Measurements from ENCODE around the gene MRPL51.
"Not testable (repeated sequence)": the region's sequence is repeated elsewhere in the genome, so short reads cannot be mapped to it uniquely, and the experiment has no call there.

The MRPL51 gene

DNA sequence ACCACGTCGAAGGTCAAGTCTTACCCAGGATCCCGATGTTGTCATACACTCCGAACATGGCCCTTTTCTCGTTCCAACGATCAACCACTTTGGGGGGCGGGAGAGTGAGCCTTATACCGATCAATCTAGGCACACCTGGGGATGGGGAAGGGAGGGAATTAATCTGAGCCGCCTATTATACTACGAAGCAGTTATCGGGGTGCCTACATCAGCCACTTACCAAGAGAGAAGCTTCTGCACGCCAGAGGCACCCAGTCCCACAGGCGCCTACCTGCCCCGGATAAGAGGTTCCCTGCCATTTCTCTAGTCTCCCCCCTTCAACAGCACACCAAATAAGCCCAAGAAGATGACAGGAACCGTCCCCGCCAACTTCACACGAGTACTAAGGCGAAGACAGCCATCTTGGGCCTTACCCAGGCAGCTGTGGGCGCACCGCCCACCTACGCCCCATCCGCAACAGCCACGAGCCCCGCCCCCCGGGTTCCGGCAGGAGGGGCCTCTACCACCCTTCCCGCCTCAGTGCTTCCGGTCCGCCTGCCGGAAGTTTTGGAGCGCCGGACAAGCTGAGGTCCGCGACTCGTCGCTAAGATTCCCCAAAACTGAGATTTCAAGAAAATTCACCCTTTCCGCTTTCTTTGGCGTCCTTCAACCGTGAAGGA lies at the start of gene MRPL51:
MRPL51 (minus strand) TSS at position 425 of the 659 bp plus-strand sequence; CDS start at position 299, 126 bp downstream.
- Histone ChIP-seq H4K20me1 (no peaks in the 10 kb centered on the region), H3K36me3 (peaks cover 52% of the 10 kb centered on the region)

DNA sequence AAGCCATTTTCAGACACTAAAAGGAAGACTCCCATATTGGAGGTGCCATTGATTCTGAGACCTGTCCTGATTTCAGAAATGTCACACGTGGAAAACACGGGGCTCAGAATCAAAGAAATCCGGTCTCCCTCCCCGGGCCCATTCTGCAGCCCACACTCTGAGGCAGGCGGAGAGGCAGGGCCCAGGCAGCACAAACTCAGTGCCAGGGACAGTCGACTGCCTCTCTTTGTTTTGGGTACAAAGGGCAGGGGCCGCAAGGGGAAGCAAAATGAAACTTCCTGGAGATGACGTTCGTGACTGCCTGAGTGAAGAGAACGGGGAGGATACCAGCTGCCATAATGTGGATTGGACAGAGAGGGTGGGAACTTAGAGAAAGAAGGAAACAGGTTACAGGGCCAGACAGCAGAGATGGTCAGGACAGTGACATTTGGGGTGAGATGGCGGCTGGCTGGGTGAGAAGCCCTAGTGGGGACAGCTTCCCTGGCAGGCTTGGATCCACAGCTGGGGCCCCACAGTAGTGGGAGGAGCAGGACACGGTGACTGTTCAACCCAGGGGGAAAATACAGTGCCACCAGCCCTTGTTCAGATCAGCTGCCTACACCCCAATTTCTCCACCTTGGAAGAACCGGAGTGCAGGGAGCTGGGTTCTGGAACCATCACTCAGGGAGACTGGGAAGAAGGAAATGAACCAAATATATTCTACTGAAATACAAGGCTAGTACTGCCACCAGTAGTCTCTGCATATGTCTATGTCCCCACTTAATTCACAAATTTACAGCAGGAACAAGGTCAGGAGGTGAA lies 49.3 kb upstream of the MRPL51 start:
- Histone ChIP-seq H3K9me3 (no peaks in the 10 kb centered on the region), H3K27ac (peak overlapping the region; percentile 51; the same call in 1 of the 2 replicates), H3K27me3 (no peaks in the 10 kb centered on the region), H3K4me1 (peaks cover 57% of the 10 kb centered on the region), H4K20me1 (peaks cover 44% of the 10 kb centered on the region), H3K4me2 (peak overlapping the region; percentile 93; the same call in 1 of the 2 replicates), H3K4me3 (no peak overlapping the region), H3K9ac (0 out of 2 replicates have a peak overlapping the region, but pooled peaks have one; percentile 38), H3K36me3 (peaks cover 80% of the 10 kb centered on the region)
- TF ChIP-seq Cebpa-rat (IDR thresholded peaks at IDR 0.05), result no peak

More for the DNA sequence above, at the start of gene MRPL51:
- no peaks in the 10 kb centered on the region for H3K27me3 ChIP-seq
- H3K4me2 ChIP-seq, result peak within 1 kb of the TSS; percentile 89
- H3K4me3 ChIP-seq, result peak within 1 kb of the TSS; percentile 84
- H3K4me1 ChIP-seq, result peaks cover 43% of the 10 kb centered on the region
- peak within 1 kb of the TSS; percentile 93 for H3K9ac ChIP-seq
- no peak for TF ChIP-seq Cebpa-rat (IDR thresholded peaks at IDR 0.05)
- no peaks in the 10 kb centered on the region for H3K9me3 ChIP-seq
- peak within 1 kb of the TSS; percentile 97 for H3K27ac ChIP-seq

DNA sequence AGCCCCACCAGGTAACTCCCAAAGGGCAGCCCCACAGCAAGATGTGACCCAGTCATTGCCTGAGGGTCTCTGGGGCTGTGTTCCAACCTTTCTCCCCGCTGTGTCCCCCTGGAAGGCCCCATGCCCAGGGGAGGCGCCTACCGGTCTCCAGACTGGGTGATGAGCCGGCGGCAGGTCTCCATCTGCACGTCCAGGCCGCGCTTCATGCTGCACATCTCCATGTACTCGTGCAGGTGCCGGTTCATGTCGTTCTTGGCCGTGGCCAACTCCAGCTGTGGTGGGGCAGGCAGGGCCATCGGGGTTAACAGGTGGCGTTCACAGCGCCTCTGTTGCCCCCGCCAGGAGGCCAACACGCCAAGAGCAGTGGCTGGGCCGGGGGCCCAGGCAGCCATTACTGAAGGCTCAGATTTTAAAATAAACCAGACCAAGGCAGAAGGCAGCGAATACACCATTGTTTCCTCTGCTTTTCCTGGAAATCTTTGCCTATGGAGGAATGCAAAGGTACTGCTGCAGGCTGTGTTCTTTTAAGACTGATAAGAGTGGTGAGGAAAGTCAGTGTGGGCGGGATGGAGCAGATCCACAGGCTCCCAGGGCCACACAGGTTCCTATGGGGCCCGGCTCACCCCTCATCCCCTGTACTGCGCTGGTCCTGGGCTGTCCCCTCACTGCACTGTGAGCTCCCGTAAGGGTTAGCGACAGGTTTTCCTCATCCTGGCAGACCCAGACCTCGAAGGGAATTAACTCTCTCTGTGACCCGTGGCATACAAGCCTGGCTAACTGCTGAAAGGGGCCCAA lies 48.5 kb upstream of the MRPL51 start:
- H3K4me1 ChIP-seq, result peaks cover 65% of the 10 kb centered on the region
- H3K36me3 ChIP-seq, result peaks cover 80% of the 10 kb centered on the region
- peak overlapping the region; percentile 44 for H3K9ac ChIP-seq
- H3K9me3 ChIP-seq, result no peaks in the 10 kb centered on the region
- H3K4me2 ChIP-seq, result peak overlapping the region; percentile 93
- H3K4me3 ChIP-seq, result no peak overlapping the region
- no peak for TF ChIP-seq Cebpa-rat (IDR thresholded peaks at IDR 0.05)
- H4K20me1 ChIP-seq, result peaks cover 52% of the 10 kb centered on the region
- no peaks in the 10 kb centered on the region for H3K27me3 ChIP-seq
- peak overlapping the region; percentile 51 for H3K27ac ChIP-seq

DNA sequence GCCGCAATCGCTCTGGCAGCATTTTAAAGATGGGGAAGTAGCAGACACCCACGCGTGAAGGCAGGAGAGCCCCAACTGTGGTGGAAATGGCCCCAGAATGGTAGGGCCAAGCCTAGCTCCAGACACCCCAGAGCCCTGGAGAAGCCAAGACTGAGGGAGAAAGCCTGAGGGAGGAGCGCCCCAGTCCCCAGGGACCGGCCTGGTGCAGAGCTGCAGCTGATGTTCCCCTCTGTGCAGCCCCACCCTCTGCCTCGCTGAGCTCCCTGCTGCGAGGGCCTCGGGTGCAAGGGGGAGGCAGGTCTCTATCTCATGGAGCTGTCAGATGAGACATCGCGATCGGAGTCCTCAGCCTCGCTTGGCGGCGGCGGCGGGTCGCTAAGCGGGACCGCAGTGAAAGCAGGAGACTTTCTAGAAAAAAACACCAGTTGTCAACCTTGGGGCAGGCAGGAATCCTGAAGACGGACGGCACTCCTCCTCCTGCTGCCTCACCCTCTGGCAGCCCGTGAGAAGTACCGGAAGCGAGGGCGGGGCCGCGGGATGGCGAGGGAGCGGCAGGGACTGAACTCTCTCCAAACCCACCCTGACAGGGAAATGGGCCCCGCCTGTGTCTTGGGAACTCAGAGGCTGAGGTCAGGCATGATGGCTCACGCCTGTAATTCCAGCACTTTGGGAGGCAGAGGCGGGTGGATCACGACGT lies 47.3 kb upstream of the MRPL51 start:
- H3K27ac ChIP-seq, result peak overlapping the region; percentile 51; the same call in 1 of the 2 replicates
- no peak for TF ChIP-seq Cebpa-rat (IDR thresholded peaks at IDR 0.05)
- H3K4me2 ChIP-seq, result peak overlapping the region; percentile 93
- H3K9ac ChIP-seq, result peak overlapping the region; percentile 44
- H3K27me3 ChIP-seq, result no peaks in the 10 kb centered on the region
- peak overlapping the region; percentile 57 for H3K4me3 ChIP-seq
- peaks cover 80% of the 10 kb centered on the region for H3K36me3 ChIP-seq
- peaks cover 73% of the 10 kb centered on the region for H3K4me1 ChIP-seq
- no peaks in the 10 kb centered on the region for H3K9me3 ChIP-seq
- H4K20me1 ChIP-seq, result peaks cover 65% of the 10 kb centered on the region

DNA sequence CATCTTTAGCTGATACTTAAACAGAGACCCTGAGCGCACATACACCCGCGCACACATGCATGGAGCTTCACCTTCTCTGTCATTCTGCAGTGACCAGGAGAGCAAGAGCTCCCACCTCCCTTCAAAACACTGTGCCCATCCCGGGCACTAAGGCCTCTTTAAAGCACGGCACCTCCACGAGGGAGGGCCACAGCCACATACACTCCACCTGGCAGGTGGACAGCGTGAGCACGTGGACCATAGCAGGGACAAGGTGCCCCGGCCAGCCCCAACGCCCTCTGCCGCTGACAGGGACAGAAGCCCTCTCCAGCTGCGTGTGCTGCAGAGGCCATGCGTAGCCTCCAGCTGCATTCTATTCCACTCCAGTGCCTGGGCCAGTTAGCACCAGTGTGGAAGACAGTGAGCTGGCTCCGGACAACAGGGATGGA lies 46.7 kb upstream of the MRPL51 start:
- no peaks in the 10 kb centered on the region for H3K27me3 ChIP-seq
- peaks cover 73% of the 10 kb centered on the region for H3K4me1 ChIP-seq
- no peaks in the 10 kb centered on the region for H3K9me3 ChIP-seq
- peak overlapping the region; percentile 57 for H3K4me3 ChIP-seq
- TF ChIP-seq Cebpa-rat (IDR thresholded peaks at IDR 0.05), result no peak
- H3K9ac ChIP-seq, result peak overlapping the region; percentile 36; the same call in 1 of the 2 replicates
- no peak overlapping the region for H3K27ac ChIP-seq
- peaks cover 78% of the 10 kb centered on the region for H3K36me3 ChIP-seq
- peak overlapping the region; percentile 93 for H3K4me2 ChIP-seq
- peaks cover 71% of the 10 kb centered on the region for H4K20me1 ChIP-seq

DNA sequence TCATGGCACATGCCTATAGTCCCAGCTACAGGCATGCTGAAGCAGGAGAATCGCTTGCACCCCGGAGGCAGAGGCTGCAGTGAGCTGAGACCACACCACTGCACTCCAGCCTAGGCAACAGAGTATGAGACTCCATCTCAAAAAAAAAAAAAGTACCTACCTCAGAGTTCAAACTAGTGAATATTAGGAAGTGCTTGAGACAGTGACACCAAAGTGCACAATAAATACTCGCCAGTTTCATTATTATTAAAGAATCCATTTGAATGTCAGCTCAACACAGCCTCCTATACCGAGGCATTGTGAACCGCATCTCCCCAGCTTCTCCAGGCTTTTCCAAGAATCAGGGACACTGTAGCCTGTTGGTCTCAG lies 46.2 kb upstream of the MRPL51 start:
- peaks cover 73% of the 10 kb centered on the region for H4K20me1 ChIP-seq
- no peaks in the 10 kb centered on the region for H3K9me3 ChIP-seq
- H3K4me3 ChIP-seq, result no peak overlapping the region
- no peak for TF ChIP-seq Cebpa-rat (IDR thresholded peaks at IDR 0.05)
- H3K27ac ChIP-seq, result no peak overlapping the region
- H3K4me1 ChIP-seq, result peaks cover 73% of the 10 kb centered on the region
- H3K36me3 ChIP-seq, result peaks cover 73% of the 10 kb centered on the region
- H3K9ac ChIP-seq, result no peak overlapping the region
- no peaks in the 10 kb centered on the region for H3K27me3 ChIP-seq
- H3K4me2 ChIP-seq, result peak overlapping the region; percentile 93

DNA sequence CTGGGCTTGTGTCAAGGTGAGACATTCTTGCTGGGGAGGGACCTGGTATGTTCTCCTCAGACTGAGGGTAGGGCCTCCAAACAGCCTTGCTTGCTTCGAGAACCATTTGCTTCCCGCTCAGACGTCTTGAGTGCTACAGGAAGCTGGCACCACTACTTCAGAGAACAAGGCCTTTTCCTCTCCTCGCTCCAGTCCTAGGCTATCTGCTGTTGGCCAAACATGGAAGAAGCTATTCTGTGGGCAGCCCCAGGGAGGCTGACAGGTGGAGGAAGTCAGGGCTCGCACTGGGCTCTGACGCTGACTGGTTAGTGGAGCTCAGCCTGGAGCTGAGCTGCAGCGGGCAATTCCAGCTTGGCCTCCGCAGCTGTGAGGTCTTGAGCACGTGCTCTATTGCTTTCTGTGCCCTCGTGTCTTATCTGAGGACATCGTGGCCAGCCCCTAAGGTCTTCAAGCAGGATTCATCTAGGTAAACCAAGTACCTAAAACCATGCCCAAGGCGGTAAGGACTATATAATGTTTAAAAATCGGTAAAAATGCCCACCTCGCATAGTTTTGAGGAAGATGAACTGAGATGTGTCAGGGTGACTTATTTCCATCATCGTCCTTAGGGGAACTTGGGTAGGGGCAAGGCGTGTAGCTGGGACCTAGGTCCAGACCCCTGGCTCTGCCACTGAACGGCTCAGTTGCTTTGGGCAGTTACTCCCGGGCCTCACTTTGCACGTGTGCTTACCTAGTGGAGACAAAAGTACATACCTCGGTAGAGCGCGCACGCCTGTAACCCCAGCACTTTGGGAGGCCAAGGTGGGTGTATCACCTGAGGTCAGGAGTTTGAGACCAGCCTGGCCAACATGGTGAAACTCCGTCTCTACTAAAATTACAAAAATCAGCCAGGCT lies 45.6 kb upstream of the MRPL51 start:
- peak overlapping the region; percentile 93 for H3K4me2 ChIP-seq
- H4K20me1 ChIP-seq, result peaks cover 73% of the 10 kb centered on the region
- no peaks in the 10 kb centered on the region for H3K9me3 ChIP-seq
- H3K4me3 ChIP-seq, result no peak overlapping the region
- TF ChIP-seq Cebpa-rat (IDR thresholded peaks at IDR 0.05), result no peak
- H3K27me3 ChIP-seq, result no peaks in the 10 kb centered on the region
- H3K9ac ChIP-seq, result peak overlapping the region; percentile 47; the same call in 1 of the 2 replicates
- H3K4me1 ChIP-seq, result peaks cover 73% of the 10 kb centered on the region
- H3K36me3 ChIP-seq, result peaks cover 68% of the 10 kb centered on the region
- H3K27ac ChIP-seq, result 0 out of 2 replicates have a peak overlapping the region, but pooled peaks have one; percentile 20

DNA sequence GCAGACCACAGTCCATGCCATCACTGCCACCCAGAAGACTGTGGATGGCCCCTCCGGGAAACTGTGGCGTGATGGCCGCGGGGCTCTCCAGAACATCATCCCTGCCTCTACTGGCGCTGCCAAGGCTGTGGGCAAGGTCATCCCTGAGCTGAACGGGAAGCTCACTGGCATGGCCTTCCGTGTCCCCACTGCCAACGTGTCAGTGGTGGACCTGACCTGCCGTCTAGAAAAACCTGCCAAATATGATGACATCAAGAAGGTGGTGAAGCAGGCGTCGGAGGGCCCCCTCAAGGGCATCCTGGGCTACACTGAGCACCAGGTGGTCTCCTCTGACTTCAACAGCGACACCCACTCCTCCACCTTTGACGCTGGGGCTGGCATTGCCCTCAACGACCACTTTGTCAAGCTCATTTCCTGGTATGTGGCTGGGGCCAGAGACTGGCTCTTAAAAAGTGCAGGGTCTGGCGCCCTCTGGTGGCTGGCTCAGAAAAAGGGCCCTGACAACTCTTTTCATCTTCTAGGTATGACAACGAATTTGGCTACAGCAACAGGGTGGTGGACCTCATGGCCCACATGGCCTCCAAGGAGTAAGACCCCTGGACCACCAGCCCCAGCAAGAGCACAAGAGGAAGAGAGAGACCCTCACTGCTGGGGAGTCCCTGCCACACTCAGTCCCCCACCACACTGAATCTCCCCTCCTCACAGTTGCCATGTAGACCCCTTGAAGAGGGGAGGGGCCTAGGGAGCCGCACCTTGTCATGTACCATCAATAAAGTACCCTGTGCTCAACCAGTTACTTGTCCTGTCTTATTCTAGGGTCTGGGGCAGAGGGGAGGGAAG lies 44.7 kb upstream of the MRPL51 start:
- not testable (repeated sequence) for H3K27me3 ChIP-seq, H3K9me3 ChIP-seq
- peaks cover 73% of the 10 kb centered on the region for H4K20me1 ChIP-seq
- H3K9ac ChIP-seq, result peak overlapping the region; percentile 99; the same call in 1 of the 2 replicates
- 0 out of 2 replicates have a peak overlapping the region, but pooled peaks have one; percentile 25 for H3K27ac ChIP-seq
- H3K4me2 ChIP-seq, result peak overlapping the region; percentile 93
- peak overlapping the region; percentile 97 for H3K4me3 ChIP-seq
- H3K4me1 ChIP-seq, result peaks cover 76% of the 10 kb centered on the region
- peaks cover 61% of the 10 kb centered on the region for H3K36me3 ChIP-seq

Measured in BLaER1 (cell line).